ENCODE results near the gene MICAL2. TPM values are rescaled to one million over a fixed set of nuclear protein-coding genes. Genes with fewer than 3 reads are reported as not detected.

The MICAL2 gene
- total and polyA plus RNA-seq, 2 donors (not counting 3 experiments of a cell fraction or from before 2014, with no cell fraction given) = 67.6 to 200 TPM

GRCh38 chr11:12120031-12121008 is 9.9 kb downstream of the MICAL2 start:
- DNase-seq (ENCODE audit: low read depth, low spot score) (no peak), FAIRE-seq (no peak)
- peaks cover 82% of the 10 kb centered on the region for H3K79me2 ChIP-seq (ENCODE audit: control insufficient read depth, insufficient read depth, low read length)
- H3K4me1 ChIP-seq (ENCODE audit: control insufficient read depth, extremely low read depth, insufficient read depth, low read length) = peaks cover 27% of the 10 kb centered on the region
- BruUV-seq (replicated peaks) = no TSS peak
- no peak for TF ChIP-seq POLR2A (IDR thresholded peaks at IDR 0.05; ENCODE audit: low read depth, low read length)
- TF ChIP-seq EZH2 (IDR thresholded peaks at IDR 0.05; ENCODE audit: borderline replicate concordance, low read depth, low read length, severe bottlenecking) = no peak
- no peak for TF ChIP-seq MYC (IDR thresholded peaks at IDR 0.05; ENCODE audit: low read depth, low read length)
- TF ChIP-seq JUN (IDR thresholded peaks at IDR 0.05; ENCODE audit: borderline replicate concordance, insufficient read depth, insufficient read length, low read depth) = no peak
- TF ChIP-seq, protein P1, sequence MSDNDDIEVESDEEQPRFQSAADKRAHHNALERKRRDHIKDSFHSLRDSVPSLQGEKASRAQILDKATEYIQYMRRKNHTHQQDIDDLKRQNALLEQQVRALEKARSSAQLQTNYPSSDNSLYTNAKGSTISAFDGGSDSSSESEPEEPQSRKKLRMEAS (IDR thresholded peaks at IDR 0.05; ENCODE audit: insufficient read depth, insufficient read length) = no peak
- TF ChIP-seq GATA2 (IDR thresholded peaks at IDR 0.05; ENCODE audit: insufficient read depth, insufficient read length, low read depth, low read length) = no peak
- no peak for TF ChIP-seq CTCF (IDR thresholded peaks at IDR 0.05; ENCODE audit: extremely low read depth in 1 of 2, insufficient read depth in 1 of 2, low read depth in 1 of 2, low read length in 2 of 2)
- TF ChIP-seq POLR2AphosphoS5 (IDR thresholded peaks at IDR 0.05; ENCODE audit: insufficient read depth, low read depth, low read length) = no peak
- no peak for TF ChIP-seq FOS (IDR thresholded peaks at IDR 0.05; ENCODE audit: borderline replicate concordance, insufficient read depth, low read length)
- H3K27me3 ChIP-seq (ENCODE audit: control insufficient read depth in 2 of 2, insufficient read depth in 2 of 2, low read length in 2 of 2) = no peaks in the 10 kb centered on the region
- no peak overlapping the region for H3K4me2 ChIP-seq (ENCODE audit: insufficient read depth, low read length)
- H3K9me1 ChIP-seq (replicated peaks; ENCODE audit: control insufficient read depth, extremely low read depth, insufficient read depth, low read length) = no peaks in the 10 kb centered on the region
- no peak overlapping the region for H3K9ac ChIP-seq (replicated peaks; ENCODE audit: extremely low read depth, insufficient read depth, low read length)
- ChIA-PET CTCF (interaction anchor here (1.0 to 5.5 kb wide), 6 partner anchors 14 to 116 kb away, joined by 3 to 33 read pairs (median 5); no protein-coding TSS in a partner anchor), POLR2A (interaction anchor here (1.5 kb wide), 1 partner anchor 33 kb away, joined by 3 read pairs; no protein-coding TSS in a partner anchor)
- H3K36me3 ChIP-seq (ENCODE audit: control insufficient read depth in 2 of 2, extremely low read depth in 1 of 2, insufficient read depth in 2 of 2, low read length in 2 of 2) = peaks cover 0 to 2% of the 10 kb centered on the region in 2 experiments
- no peak overlapping the region for H3K27ac ChIP-seq (ENCODE audit: insufficient read depth, low read depth, low read length)
- H3K9me3 ChIP-seq (replicated peaks; ENCODE audit: control insufficient read depth, insufficient read depth, low read length) = no peaks in the 10 kb centered on the region
- intact Hi-C loops (cut with micrococcal nuclease) (no loop called here), dilution Hi-C loops (cut with MboI; ENCODE audit: extremely low pct_ligation_motif_present, low sequenced_read_pairs) (no loop called here)
- H2AFZ ChIP-seq (ENCODE audit: low read depth, low read length) = no peak overlapping the region
- H3K4me3 ChIP-seq (replicated peaks in 1 of 3; ENCODE audit: insufficient read depth in 1 of 3, low read depth in 1 of 3, low read length in 3 of 3) = no peak overlapping the region
- no peaks in the 10 kb centered on the region for H4K20me1 ChIP-seq (replicated peaks; ENCODE audit: control insufficient read depth, extremely low read depth, insufficient read depth, low read length)

Data from endothelial cell of umbilical vein (primary cell).